Hepatocyte (in vitro differentiated cells): ENCODE data around the gene C7orf33. TPM values are rescaled to one million over a fixed set of nuclear protein-coding genes. Genes with fewer than 3 reads are reported as not detected.
"Not testable (repeated sequence)": the region's sequence is repeated elsewhere in the genome, so short reads cannot be mapped to it uniquely, and the experiment has no call there.

Experiments used
- DNase-seq: peaks from one replicate; pipeline ENCODE4 v3.0.0-alpha.2; 2016; ENCODE audit warnings: low spot score
- H2AFZ ChIP-seq: fragments of 200-600 bp; sonication (generic); 2 replicates; pipeline ENCODE4 v1.6.0; 2016; ENCODE audit warnings: antibody characterized with exemption, mild to moderate bottlenecking
- H3K27ac ChIP-seq: fragments of 200-600 bp; sonication (generic); 2 replicates; pipeline ENCODE4 v1.5.1; 2016; ENCODE audit warnings: mild to moderate bottlenecking
- H3K27me3 ChIP-seq: fragments of 200-600 bp; sonication (generic); 2 replicates; pipeline ENCODE4 v1.6.1; 2016
- H3K36me3 ChIP-seq: fragments of 200-600 bp; sonication (generic); replicated peaks from 2 replicates; pipeline ENCODE4 v1.5.1; 2016; ENCODE audit warnings: low read depth; ENCODE audit not compliant: insufficient read depth
- H3K4me1 ChIP-seq: fragments of 200-600 bp; sonication (generic); 2 replicates; pipeline ENCODE4 v1.5.1; 2016; ENCODE audit warnings: mild to moderate bottlenecking, moderate library complexity; ENCODE audit not compliant: insufficient read depth
- H3K4me2 ChIP-seq: fragments of 200-600 bp; sonication (generic); 2 replicates; pipeline ENCODE4 v1.6.0; 2016
- H3K4me3 ChIP-seq: fragments of 200-600 bp; sonication (generic); 2 replicates; pipeline ENCODE4 v1.5.1; 2016; ENCODE audit warnings: mild to moderate bottlenecking
- H3K79me2 ChIP-seq: fragments of 200-600 bp; sonication (generic); 2 replicates; pipeline ENCODE4 v1.6.0; 2017; ENCODE audit warnings: mild to moderate bottlenecking
- H3K9me2 ChIP-seq: fragments of 200-600 bp; sonication (generic); replicated peaks from 2 replicates; pipeline ENCODE4 v1.6.0; 2017; ENCODE audit warnings: mild to moderate bottlenecking; ENCODE audit not compliant: insufficient read depth
- H3K9me3 ChIP-seq: fragments of 200-600 bp; sonication (generic); 2 replicates; pipeline ENCODE4 v1.5.1; 2016; ENCODE audit warnings: low read depth, mild to moderate bottlenecking
- H4K20me1 ChIP-seq: fragments of 200-600 bp; sonication (generic); 2 replicates; pipeline ENCODE4 v1.6.0; 2016; ENCODE audit warnings: mild to moderate bottlenecking; ENCODE audit not compliant: insufficient read depth, poor library complexity, severe bottlenecking
- EZH2 ChIP-seq: fragments of 200-600 bp; sonication (generic); IDR thresholded peaks from 2 replicates; pipeline ENCODE4 v1.6.1; 2016; ENCODE audit warnings: antibody characterized with exemption, mild to moderate bottlenecking, borderline replicate concordance
- EZH2phosphoT487 ChIP-seq: fragments of 200-600 bp; sonication (generic); IDR thresholded peaks from one replicate; pipeline ENCODE4 v1.6.1; 2018; ENCODE audit warnings: antibody characterized with exemption, mild to moderate bottlenecking, low read depth, moderate library complexity; ENCODE audit not compliant: unreplicated experiment, severe bottlenecking
- WGBS: methylation state at CpG from one replicate; pipeline ENCODE4 v1.1.6; 2016; ENCODE audit warnings: low lambda C conversion rate; ENCODE audit errors: missing lambda C conversion rate; 5-methylcytosine and 5-hydroxymethylcytosine counted together
- polyA plus RNA-seq: library from polyadenylated mRNA; unstranded; fragments of >200 nt; fragmentation: Nextera tagmentation; extraction: Ambion mirVana; gene quantifications from 2 replicates; pipeline ENCODE4 v1.2.1, GENCODE V29; 2016
- total RNA-seq: library from RNA; depleted of rRNA; stranded (reverse); fragments of >200 nt; gene quantifications from 2 replicates; pipeline ENCODE4 v1.2.3, GENCODE V29; 2014
- TF ChIP-seq, protein P1 (sequence below): fragments of 200-600 bp; sonication (generic); IDR thresholded peaks from 2 replicates; pipeline ENCODE4 v1.5.1; 2016; ENCODE audit warnings: antibody characterized with exemption, mild to moderate bottlenecking; ENCODE audit not compliant: poor library complexity

The C7orf33 gene
- total and polyA plus RNA-seq, 2 experiments from 2014 or later, result not detected

DNA sequence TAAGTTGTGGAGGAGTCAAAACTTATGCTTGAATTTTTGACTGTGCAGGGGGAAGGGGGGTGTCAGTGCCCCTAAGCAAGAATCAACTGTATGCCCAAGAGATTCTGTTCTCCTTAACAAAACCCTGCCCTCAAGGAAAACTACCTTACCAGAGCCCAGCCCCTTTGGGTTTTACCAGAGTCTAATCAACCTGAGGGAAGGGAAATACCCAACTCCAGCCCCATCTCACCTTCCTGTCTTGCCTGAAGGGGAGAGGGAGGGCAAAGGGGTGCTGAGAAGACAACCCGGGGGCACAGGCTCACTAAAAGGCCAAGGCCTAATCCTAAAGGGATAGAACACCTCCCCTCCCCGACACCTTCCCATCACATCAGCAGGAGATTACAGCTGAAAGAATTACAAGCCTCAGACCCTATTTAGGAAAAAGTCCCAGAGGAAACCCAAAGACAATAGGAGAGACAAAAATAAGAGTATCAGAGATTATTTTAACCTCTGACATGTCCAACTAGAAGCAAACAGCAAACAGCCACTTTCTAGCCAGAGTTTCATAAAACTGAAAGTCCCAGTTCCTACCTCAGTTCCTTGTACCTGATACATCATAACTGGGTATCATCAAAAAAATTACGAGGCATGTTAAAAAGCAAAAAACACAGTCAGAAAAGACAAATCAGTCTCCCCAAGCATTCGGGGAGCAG lies 26.8 kb upstream of the C7orf33 start:
- TF ChIP-seq EZH2, result no peak
- TF ChIP-seq, protein P1, sequence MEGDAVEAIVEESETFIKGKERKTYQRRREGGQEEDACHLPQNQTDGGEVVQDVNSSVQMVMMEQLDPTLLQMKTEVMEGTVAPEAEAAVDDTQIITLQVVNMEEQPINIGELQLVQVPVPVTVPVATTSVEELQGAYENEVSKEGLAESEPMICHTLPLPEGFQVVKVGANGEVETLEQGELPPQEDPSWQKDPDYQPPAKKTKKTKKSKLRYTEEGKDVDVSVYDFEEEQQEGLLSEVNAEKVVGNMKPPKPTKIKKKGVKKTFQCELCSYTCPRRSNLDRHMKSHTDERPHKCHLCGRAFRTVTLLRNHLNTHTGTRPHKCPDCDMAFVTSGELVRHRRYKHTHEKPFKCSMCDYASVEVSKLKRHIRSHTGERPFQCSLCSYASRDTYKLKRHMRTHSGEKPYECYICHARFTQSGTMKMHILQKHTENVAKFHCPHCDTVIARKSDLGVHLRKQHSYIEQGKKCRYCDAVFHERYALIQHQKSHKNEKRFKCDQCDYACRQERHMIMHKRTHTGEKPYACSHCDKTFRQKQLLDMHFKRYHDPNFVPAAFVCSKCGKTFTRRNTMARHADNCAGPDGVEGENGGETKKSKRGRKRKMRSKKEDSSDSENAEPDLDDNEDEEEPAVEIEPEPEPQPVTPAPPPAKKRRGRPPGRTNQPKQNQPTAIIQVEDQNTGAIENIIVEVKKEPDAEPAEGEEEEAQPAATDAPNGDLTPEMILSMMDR, result no peak
- TF ChIP-seq EZH2phosphoT487, result no peak
- no peak overlapping the region for H3K4me3 ChIP-seq
- no peak for DNase-seq
- no peaks in the 10 kb centered on the region for H3K9me2 ChIP-seq
- no peak overlapping the region for H3K27ac ChIP-seq
- 79% methylated on average over 4 of the region's 4 CpGs for WGBS
- no peaks in the 10 kb centered on the region for H3K79me2 ChIP-seq
- no peak overlapping the region for H3K4me2 ChIP-seq
- H3K4me1 ChIP-seq, result no peaks in the 10 kb centered on the region
- no peaks in the 10 kb centered on the region for H3K9me3 ChIP-seq
- no peaks in the 10 kb centered on the region for H3K36me3 ChIP-seq
- no peak overlapping the region for H2AFZ ChIP-seq
- H3K27me3 ChIP-seq, result no peaks in the 10 kb centered on the region
- H4K20me1 ChIP-seq, result no peaks in the 10 kb centered on the region

DNA sequence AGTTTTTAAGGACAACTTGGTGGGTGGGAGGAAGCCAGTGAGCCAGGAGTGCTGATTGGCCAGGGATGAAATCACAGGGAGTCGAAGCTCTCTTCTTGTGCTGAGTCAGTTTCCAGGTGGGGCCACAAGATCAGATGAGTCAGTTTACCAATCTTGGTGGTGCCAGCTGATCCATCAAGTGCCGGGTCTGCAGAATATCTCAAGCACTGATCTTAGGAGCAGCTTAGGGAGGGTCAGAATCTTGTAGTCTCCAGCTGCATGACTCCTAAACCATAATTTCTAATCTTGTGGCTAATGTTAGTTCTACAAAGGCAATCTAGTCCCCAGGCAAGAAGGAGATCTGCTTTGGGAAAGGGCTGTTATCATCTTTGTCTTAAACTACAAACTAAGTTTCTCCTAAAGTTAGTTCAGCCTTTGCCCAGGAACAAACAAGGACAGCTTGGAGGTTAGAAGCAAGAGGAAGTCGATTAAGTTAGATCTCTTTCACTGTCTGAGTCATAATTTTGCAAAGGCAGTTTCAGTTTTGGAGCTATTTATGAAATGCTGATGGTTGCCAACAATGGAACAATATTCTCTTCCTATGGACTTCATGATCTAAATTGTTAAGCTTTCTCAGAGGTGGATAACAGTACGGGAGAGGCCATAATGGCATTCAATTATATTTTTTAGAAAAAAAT lies 26.2 kb upstream of the C7orf33 start:
- H3K27me3 ChIP-seq, H3K4me3 ChIP-seq, H3K4me2 ChIP-seq, DNase-seq, H3K36me3 ChIP-seq, H4K20me1 ChIP-seq, H3K9me3 ChIP-seq, H3K4me1 ChIP-seq, H3K9me2 ChIP-seq, H3K79me2 ChIP-seq: not testable (repeated sequence)
- H2AFZ ChIP-seq, result peak overlapping the region; percentile 1
- H3K27ac ChIP-seq, result peak overlapping the region; percentile 57
- WGBS, result 73% methylated on average over 4 of the region's 4 CpGs

DNA sequence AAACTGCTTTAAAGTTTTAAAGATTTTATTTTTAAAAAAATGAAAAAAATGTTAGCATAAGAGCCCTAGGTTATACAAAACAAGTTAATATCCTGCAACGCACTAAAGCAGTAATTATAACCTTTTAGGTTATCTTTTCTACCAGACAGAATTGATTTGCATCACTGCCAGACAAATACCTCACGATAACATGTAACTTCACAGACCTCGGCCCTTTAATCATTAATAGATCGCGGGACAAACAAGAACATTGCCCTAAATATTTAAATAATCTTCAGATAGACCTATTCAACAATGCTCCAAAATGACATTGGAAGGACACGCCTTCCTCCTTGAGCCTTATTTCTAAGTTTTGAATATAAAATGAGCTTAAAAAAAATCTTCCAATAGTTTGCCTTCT lies 23.8 kb upstream of the C7orf33 start:
- 82% methylated on average over 6 of the region's 6 CpGs for WGBS
- no peak overlapping the region for H3K4me3 ChIP-seq
- H3K4me1 ChIP-seq, result no peaks in the 10 kb centered on the region
- H4K20me1 ChIP-seq, result no peaks in the 10 kb centered on the region
- no peaks in the 10 kb centered on the region for H3K9me2 ChIP-seq
- no peaks in the 10 kb centered on the region for H3K9me3 ChIP-seq
- TF ChIP-seq EZH2phosphoT487 (no peak), EZH2 (no peak)
- TF ChIP-seq, protein P1, result no peak
- H2AFZ ChIP-seq, result no peak overlapping the region
- no peak overlapping the region for H3K27ac ChIP-seq
- H3K4me2 ChIP-seq, result no peak overlapping the region
- no peak for DNase-seq
- H3K79me2 ChIP-seq, result no peaks in the 10 kb centered on the region
- H3K27me3 ChIP-seq, result no peaks in the 10 kb centered on the region
- H3K36me3 ChIP-seq, result no peaks in the 10 kb centered on the region

DNA sequence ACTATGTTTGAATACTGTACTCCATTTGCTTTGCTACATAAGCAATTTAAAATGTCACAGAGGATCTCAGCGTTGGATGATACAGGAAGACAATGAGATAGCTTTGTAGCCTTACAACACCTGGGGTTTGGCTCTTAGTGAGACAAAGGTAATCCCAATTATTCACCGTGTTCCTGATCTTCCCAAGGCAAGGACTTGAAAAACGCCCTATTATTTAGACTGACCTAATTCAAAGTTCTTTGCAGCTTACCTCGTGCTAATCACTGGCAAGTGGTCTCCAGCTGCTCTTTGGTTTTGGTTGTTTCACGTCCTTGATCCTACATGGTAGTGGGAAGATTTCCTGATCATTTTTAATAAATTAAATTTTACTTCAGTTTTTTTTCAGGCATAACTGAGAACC lies 23.0 kb upstream of the C7orf33 start:
- Histone ChIP-seq H3K9me3 (no peaks in the 10 kb centered on the region), H3K79me2 (no peaks in the 10 kb centered on the region), H3K36me3 (no peaks in the 10 kb centered on the region), H3K9me2 (no peaks in the 10 kb centered on the region), H3K4me3 (no peak overlapping the region), H3K4me2 (no peak overlapping the region), H3K27me3 (no peaks in the 10 kb centered on the region), H4K20me1 (no peaks in the 10 kb centered on the region), H3K4me1 (no peaks in the 10 kb centered on the region), H3K27ac (no peak overlapping the region), H2AFZ (no peak overlapping the region)
- 45% methylated on average over 5 of the region's 5 CpGs for WGBS
- no peak for DNase-seq
- TF ChIP-seq EZH2 (no peak), EZH2phosphoT487 (no peak)
- TF ChIP-seq, protein P1, result no peak
